Kidney (tissue), 14 donors: ENCODE data around the gene TEX26. TPM values are rescaled to one million over a fixed set of nuclear protein-coding genes. Genes with fewer than 3 reads are reported as not detected.

Experiments
- DNase-seq, 5 donors: peaks; one replicate each; pipeline ENCODE4 v3.0.0-alpha.2; 2013 to 2020
- FAIRE-seq: peaks from 2 replicates; lab custom pipeline; 2012; peaks lifted over from hg19 to GRCh38; lab: Jason Lieb, UNC
- H3K27ac ChIP-seq, 2 donors: one replicate each; pipeline ENCODE4 v1.7.0; 2013; ENCODE audit warnings: low read depth in 2 of 2, low read length in 2 of 2, inconsistent platforms in 1 of 2
- H3K27me3 ChIP-seq: one replicate; pipeline ENCODE4 v1.7.1; 2013; ENCODE audit warnings: low read length, inconsistent platforms; ENCODE audit not compliant: control insufficient read depth, insufficient read depth
- H3K36me3 ChIP-seq, 3 donors: one replicate each; pipeline versions ENCODE4 v1.7.0 to v1.7.1; 2013; ENCODE audit warnings: low read length in 3 of 3, control low read depth in 1 of 3, inconsistent platforms in 1 of 3; ENCODE audit not compliant: insufficient read depth in 3 of 3, control insufficient read depth in 2 of 3
- H3K4me1 ChIP-seq, 3 donors: one replicate each; pipeline versions ENCODE4 v1.7.0 to v1.7.1; 2013; ENCODE audit warnings: low read length in 3 of 3, inconsistent platforms in 1 of 3, low read depth in 1 of 3; ENCODE audit not compliant: control insufficient read depth in 2 of 3, insufficient read depth in 2 of 3
- H3K4me3 ChIP-seq, 3 donors: one replicate each; pipeline versions ENCODE4 v1.7.0 to v1.8.1; 2013; ENCODE audit warnings: low read length in 3 of 3, control low read depth in 1 of 3, inconsistent platforms in 1 of 3
- H3K9ac ChIP-seq, 3 donors: one replicate each; pipeline versions ENCODE4 v1.7.0 to v1.7.1; 2013; ENCODE audit warnings: low read length in 3 of 3, control low read depth in 1 of 3, inconsistent platforms in 1 of 3
- H3K9me3 ChIP-seq, 3 donors: one replicate each; pipeline versions ENCODE4 v1.7.0 to v1.7.1; 2013; ENCODE audit warnings: low read length in 3 of 3, control low read depth in 1 of 3, inconsistent platforms in 1 of 3; ENCODE audit not compliant: control insufficient read depth in 2 of 3, insufficient read depth in 1 of 3
- CTCF ChIP-seq: IDR thresholded peaks from 3 replicates; pipeline ENCODE4 v1.5.1; 2012; ENCODE audit warnings: mild to moderate bottlenecking, moderate library complexity, borderline replicate concordance; ENCODE audit not compliant: insufficient read depth; ENCODE audit errors: extremely low read depth
- intact Hi-C: fragments of 100-400 bp; cut with DNase I; formaldehyde crosslinking; loops from one replicate; pipeline ENCODE4 v1.11.1; 2022
- polyA plus RNA-seq: library from polyadenylated mRNA; stranded (reverse); fragments of 350-450 nt; fragmentation: Illumina TruSeq; extraction: RNeasy Lipid Tissue Mini Kit (QIAGEN cat#74804); gene quantifications from one replicate; pipeline ENCODE4 v1.2.3, GENCODE V29; 2014; ENCODE audit warnings: low read depth, low replicate concordance; ENCODE audit not compliant: insufficient read depth
- total RNA-seq: library from RNA; stranded (reverse); fragmentation: NEBNext Ultra II Directional; extraction: Animal tissue kit (Norgen Biotek cat#: 25700); gene quantifications from one replicate; pipeline ENCODE4 v1.2.1, GENCODE V29; 2021
- donor health status: control.
- donor health status: control.
- donor health status: control.
- donor health status: control.
- donor health status: control.
- donor health status: DM: yes; HTN: yes; CAD: no.
- donor health status: Normal renal cell carcinoma (clear cell type).

The TEX26 gene
- total and polyA plus RNA-seq, 2 donors from 2014 or later: not detected

GRCh38 chr13:30965380-30965779, 32.9 kb downstream of the TEX26 start:
- DNase-seq: no peak
- no peaks in the 10 kb centered on the region for H3K27me3 ChIP-seq

GRCh38 chr13:30966101-30966500, 33.6 kb downstream of the TEX26 start:
- Histone ChIP-seq H3K27me3 (no peaks in the 10 kb centered on the region), H3K4me1 (no peaks in the 10 kb centered on the region), H3K27ac (no peak overlapping the region), H3K4me3 (no peak overlapping the region), H3K9me3 (no peaks in the 10 kb centered on the region), H3K9ac (no peak overlapping the region), H3K36me3 (no peaks in the 10 kb centered on the region)
- TF ChIP-seq CTCF: no peak
- DNase-seq: no peak
- no peak for FAIRE-seq
- intact Hi-C loops: no loop called here

More at GRCh38 chr13:30965380-30965779, 32.9 kb downstream of the TEX26 start:
- TF ChIP-seq CTCF: no peak
- Histone ChIP-seq H3K9me3 (no peaks in the 10 kb centered on the region), H3K27ac (no peak overlapping the region), H3K36me3 (no peaks in the 10 kb centered on the region), H3K4me1 (no peaks in the 10 kb centered on the region), H3K9ac (no peak overlapping the region), H3K4me3 (no peak overlapping the region)
- intact Hi-C loops: no loop called here
- no peak for FAIRE-seq

GRCh38 chr13:30968846-30969245, 36.4 kb downstream of the TEX26 start:
- Histone ChIP-seq H3K36me3 (no peaks in the 10 kb centered on the region), H3K9ac (no peak overlapping the region), H3K27me3 (no peaks in the 10 kb centered on the region), H3K27ac (no peak overlapping the region), H3K4me1 (no peaks in the 10 kb centered on the region), H3K9me3 (no peaks in the 10 kb centered on the region), H3K4me3 (no peak overlapping the region)
- no peak for TF ChIP-seq CTCF
- DNase-seq (no peak), FAIRE-seq (no peak)
- intact Hi-C loops: no loop called here

- DNase-seq: no peak
- Histone ChIP-seq H3K27ac (no peak overlapping the region), H3K9ac (no peak overlapping the region), H3K36me3 (no peaks in the 10 kb centered on the region), H3K4me3 (no peak overlapping the region), H3K4me1 (no peaks in the 10 kb centered on the region), H3K27me3 (no peaks in the 10 kb centered on the region), H3K9me3 (no peaks in the 10 kb centered on the region)
- intact Hi-C loops: no loop called here
- TF ChIP-seq CTCF: no peak
- FAIRE-seq: no peak
Measured at GRCh38 chr13:30971575-30971974, 39.1 kb downstream of the TEX26 start.
